Measurements from ENCODE around the gene BTD. TPM values are rescaled to one million over a fixed set of nuclear protein-coding genes. Genes with fewer than 3 reads are reported as not detected.

The BTD gene
- total RNA-seq, 1 donor from 2014 or later = 16.2 TPM

GRCh38 chr3:15623535-15624440 is 22.2 kb downstream of the BTD start:
- Histone ChIP-seq H3K36me3 (ENCODE audit: insufficient read depth, low read length) (no peaks in the 10 kb centered on the region), H3K4me1 (ENCODE audit: insufficient read depth, low read length) (no peaks in the 10 kb centered on the region), H3K4me3 (ENCODE audit: insufficient read depth, low read depth, low read length) (no peak overlapping the region), H3K27me3 (ENCODE audit: insufficient read depth, low read length) (no peaks in the 10 kb centered on the region), H4K20me1 (ENCODE audit: insufficient read depth, low read length) (no peaks in the 10 kb centered on the region), H3K9ac (ENCODE audit: low read length) (no peak overlapping the region), H3K9me3 (ENCODE audit: insufficient read depth, low read depth, low read length) (peaks cover 2% of the 10 kb centered on the region), H3K4me2 (ENCODE audit: low read length) (no peak overlapping the region), H3K27ac (ENCODE audit: low read depth, low read length) (no peak overlapping the region), H3K79me2 (ENCODE audit: insufficient read depth, low read length) (no peaks in the 10 kb centered on the region), H2AFZ (ENCODE audit: low read depth, low read length) (no peak overlapping the region)
- Mint-ChIP-seq H3K9me3 (ENCODE audit: unreplicated experiment) (peaks cover 32% of the 10 kb centered on the region), H3K27ac (ENCODE audit: unreplicated experiment) (no peak overlapping the region), H3K4me3 (ENCODE audit: unreplicated experiment) (no peak overlapping the region), H3K36me3 (ENCODE audit: low read depth, unreplicated experiment) (peaks cover 9% of the 10 kb centered on the region), H3K4me1 (ENCODE audit: low read depth, unreplicated experiment) (no peaks in the 10 kb centered on the region), H3K27me3 (ENCODE audit: low read depth, unreplicated experiment) (no peaks in the 10 kb centered on the region)
- FAIRE-seq (no peak), DNase-seq (ENCODE audit: low read depth) (no peak)
- TF ChIP-seq EZH2 (IDR thresholded peaks at IDR 0.05; ENCODE audit: insufficient read depth, low read length) (no peak), CTCF (IDR thresholded peaks at IDR 0.05; ENCODE audit: insufficient read depth, low read depth, low read length) (no peak)

GRCh38 chr3:15628967-15629366 is 27.4 kb downstream of the BTD start:
- no peak overlapping the region for H3K4me2 ChIP-seq (ENCODE audit: low read length)
- H2AFZ ChIP-seq (ENCODE audit: low read depth, low read length) = no peak overlapping the region
- H3K79me2 ChIP-seq (ENCODE audit: insufficient read depth, low read length) = no peaks in the 10 kb centered on the region
- H3K9me3 Mint-ChIP-seq (ENCODE audit: unreplicated experiment) = no peaks in the 10 kb centered on the region
- H3K36me3 ChIP-seq (ENCODE audit: insufficient read depth, low read length) = no peaks in the 10 kb centered on the region
- no peak overlapping the region for H3K27ac ChIP-seq (ENCODE audit: low read depth, low read length)
- DNase-seq (ENCODE audit: low read depth) = no peak
- TF ChIP-seq EZH2 (IDR thresholded peaks at IDR 0.05; ENCODE audit: insufficient read depth, low read length) = no peak
- no peak for TF ChIP-seq CTCF (IDR thresholded peaks at IDR 0.05; ENCODE audit: insufficient read depth, low read depth, low read length)
- no peak overlapping the region for H3K9ac ChIP-seq (ENCODE audit: low read length)
- H3K9me3 ChIP-seq (ENCODE audit: insufficient read depth, low read depth, low read length) = no peaks in the 10 kb centered on the region
- FAIRE-seq = no peak
- no peaks in the 10 kb centered on the region for H4K20me1 ChIP-seq (ENCODE audit: insufficient read depth, low read length)
- H3K4me3 Mint-ChIP-seq (ENCODE audit: unreplicated experiment) = no peak overlapping the region
- H3K27me3 ChIP-seq (ENCODE audit: insufficient read depth, low read length) = no peaks in the 10 kb centered on the region
- H3K4me3 ChIP-seq (ENCODE audit: insufficient read depth, low read depth, low read length) = no peak overlapping the region
- H3K4me1 ChIP-seq (ENCODE audit: insufficient read depth, low read length) = peaks cover 39% of the 10 kb centered on the region
- H3K36me3 Mint-ChIP-seq (ENCODE audit: low read depth, unreplicated experiment) = no peaks in the 10 kb centered on the region
- no peaks in the 10 kb centered on the region for H3K27me3 Mint-ChIP-seq (ENCODE audit: low read depth, unreplicated experiment)
- H3K4me1 Mint-ChIP-seq (ENCODE audit: low read depth, unreplicated experiment) = peaks cover 23% of the 10 kb centered on the region
- no peak overlapping the region for H3K27ac Mint-ChIP-seq (ENCODE audit: unreplicated experiment)

Measured in astrocyte (in vitro differentiated cells and primary cell).